Spleen (tissue), 11 donors: ENCODE data around the gene HDAC9. TPM values are rescaled to one million over a fixed set of nuclear protein-coding genes. Genes with fewer than 3 reads are reported as not detected.

Experiments
- DNase-seq: peaks from one replicate; pipeline ENCODE4 v3.0.0-alpha.2; 2020
- H3K27ac ChIP-seq, 8 donors: fragments of 200-600 bp; sonication (generic) in 7 of 8; 1 replicate in 4 of 8; 2 replicates in 4 of 8; pipeline versions ENCODE4 v1.5.0 to v1.8.0; 2016 to 2021; ENCODE audit warnings: inconsistent platforms in 4 of 8, mild to moderate bottlenecking in 4 of 8, moderate library complexity in 1 of 8
- H3K27me3 ChIP-seq, 7 donors: fragments of 200-600 bp; sonication (generic) in 6 of 7; replicated peaks in 1 of 7; 1 replicate in 4 of 7; 2 replicates in 3 of 7; pipeline versions ENCODE4 v1.5.0 to v1.8.0; 2016 to 2021; ENCODE audit warnings: inconsistent platforms in 3 of 7, mild to moderate bottlenecking in 1 of 7
- H3K36me3 ChIP-seq, 6 donors: fragments of 200-600 bp; sonication (generic) in 5 of 6; 1 replicate in 4 of 6; 2 replicates in 2 of 6; pipeline versions ENCODE4 v1.5.0 to v1.8.0; 2016 to 2021; ENCODE audit warnings: inconsistent platforms in 2 of 6
- H3K4me1 ChIP-seq, 6 donors: fragments of 200-600 bp; sonication (generic) in 5 of 6; 1 replicate in 3 of 6; 2 replicates in 3 of 6; pipeline versions ENCODE4 v1.5.0 to v1.8.0; 2016 to 2021; ENCODE audit warnings: inconsistent platforms in 3 of 6
- H3K4me3 ChIP-seq, 8 donors: fragments of 200-600 bp; sonication (generic) in 7 of 8; 1 replicate in 4 of 8; 2 replicates in 4 of 8; pipeline versions ENCODE4 v1.5.0 to v1.8.0; 2016 to 2021; ENCODE audit warnings: inconsistent platforms in 4 of 8, mild to moderate bottlenecking in 4 of 8, moderate library complexity in 2 of 8
- H3K9me3 ChIP-seq, 8 donors: fragments of 200-600 bp; sonication (generic) in 7 of 8; 1 replicate in 4 of 8; 2 replicates in 4 of 8; pipeline versions ENCODE4 v1.5.0 to v1.8.0; 2016 to 2021; ENCODE audit warnings: inconsistent platforms in 4 of 8
- CTCF ChIP-seq, 11 experiments: fragments of 200-600 bp in 7 of 11; fragments of 450-650 bp in 4 of 11; sonication (generic) in 4 of 11; IDR thresholded peaks in 8 of 11; conservative IDR thresholded peaks in 3 of 11; 1 replicate in 7 of 11; 2 replicates in 4 of 11; pipeline versions ENCODE4 v1.4.0 to v1.8.0; 2016 to 2021; ENCODE audit warnings: antibody characterized with exemption in 11 of 11, inconsistent platforms in 4 of 11, mild to moderate bottlenecking in 1 of 11
- POLR2A ChIP-seq, 3 donors: fragments of 450-650 bp; IDR thresholded peaks; one replicate each; pipeline ENCODE4 v1.5.1; 2017; ENCODE audit warnings: antibody characterized with exemption in 3 of 3, mild to moderate bottlenecking in 1 of 3
- POLR2AphosphoS5 ChIP-seq, 3 donors: sonication (generic); formaldehyde crosslinking; IDR thresholded peaks; one replicate each; pipeline ENCODE4 v1.5.1; 2017; ENCODE audit warnings: antibody characterized with exemption in 3 of 3
- WGBS, 5 donors: extraction: QIAGEN DNeasy Blood & Tissue Kit in 3 of 5; methylation state at CpG; one replicate each; pipeline versions ENCODE4 v1.1.5 to v1.1.7; 2013 to 2018; 5-methylcytosine and 5-hydroxymethylcytosine counted together
- intact Hi-C: fragments of 100-400 bp; cut with DNase I; formaldehyde crosslinking; loops from one replicate; pipeline ENCODE4 v1.15.0; 2023; ENCODE audit warnings: low total_unique reads
- polyA plus RNA-seq, 3 donors: library from polyadenylated mRNA; stranded (reverse); fragments of 200-250 nt; gene quantifications; one replicate each; pipeline ENCODE4 v1.2.1, GENCODE V29; 2013
- total RNA-seq, 7 donors: library from RNA; depleted of rRNA in 3 of 7; stranded (reverse); fragments of >200 nt in 3 of 7; fragmentation: NEBNext Ultra II Directional in 4 of 7; extraction: Animal tissue kit (Norgen Biotek cat#: 25700) in 4 of 7; gene quantifications; one replicate each; pipeline versions ENCODE4 v1.1.0 to v1.2.1, GENCODE V29; 2016 to 2021
- donor health status: healthy with polysubstance abuse.
- donor health status: DM: no; HTN: no; CAD: no; lungs with moderate emphysema.
- donor health status: DM: no; HTN: no; CAD: no.
- donor health status: Bipolar disorder and iron deficiency.
- donor health status: healthy.
- donor health status: DM: no; HTN: no; CAD: no.
- donor health status: DM: yes; HTN: yes; CAD: no.

HDAC9 gene
- total and polyA plus RNA-seq, 10 donors: 15.9 to 100 (median 66.1) TPM

GRCh38 chr7:18936265-18936664 lies 440.7 kb downstream of the HDAC9 start:
- intact Hi-C loops: no loop called here

GRCh38 chr7:18939771-18940592 lies 444.4 kb downstream of the HDAC9 start:
- H3K27me3 ChIP-seq: no peaks in the 10 kb centered on the region
- no peaks in the 10 kb centered on the region for H3K4me1 ChIP-seq
- no peaks in the 10 kb centered on the region for H3K9me3 ChIP-seq
- WGBS, 5 donors: 59 to 89% (median 72%) methylated on average over 2 of the region's 2 CpGs
- H3K4me3 ChIP-seq: no peak overlapping the region
- H3K36me3 ChIP-seq: no peaks in the 10 kb centered on the region
- no peak overlapping the region for H3K27ac ChIP-seq
- no peak for DNase-seq
- TF ChIP-seq POLR2A (IDR thresholded peaks at IDR 0.05) (no peak), POLR2AphosphoS5 (IDR thresholded peaks at IDR 0.05) (no peak), CTCF (IDR thresholded peaks at IDR 0.05 in 8 of 11, conservative IDR thresholded peaks at IDR 0.05 in 3 of 11) (no peak)
- intact Hi-C loops: no loop called here

More at GRCh38 chr7:18936265-18936664, 440.7 kb downstream of the HDAC9 start:
- peaks cover 0 to 19% (median 11%) of the 10 kb centered on the region in 8 donors for H3K9me3 ChIP-seq
- H3K36me3 ChIP-seq: no peaks in the 10 kb centered on the region
- H3K27ac ChIP-seq: no peak overlapping the region
- DNase-seq: no peak
- TF ChIP-seq POLR2AphosphoS5 (IDR thresholded peaks at IDR 0.05): no peak
- TF ChIP-seq POLR2A (IDR thresholded peaks at IDR 0.05): no peak
- TF ChIP-seq CTCF (IDR thresholded peaks at IDR 0.05 in 8 of 11, conservative IDR thresholded peaks at IDR 0.05 in 3 of 11): no peak
- no peaks in the 10 kb centered on the region for H3K27me3 ChIP-seq
- H3K4me3 ChIP-seq: no peak overlapping the region
- no peaks in the 10 kb centered on the region for H3K4me1 ChIP-seq

GRCh38 chr7:18940593-18941134 lies 445.1 kb downstream of the HDAC9 start:
- no peaks in the 10 kb centered on the region for H3K36me3 ChIP-seq
- no peaks in the 10 kb centered on the region for H3K4me1 ChIP-seq
- no peak overlapping the region for H3K27ac ChIP-seq
- TF ChIP-seq POLR2AphosphoS5 (IDR thresholded peaks at IDR 0.05) (no peak), POLR2A (IDR thresholded peaks at IDR 0.05) (no peak), CTCF (IDR thresholded peaks at IDR 0.05 in 8 of 11, conservative IDR thresholded peaks at IDR 0.05 in 3 of 11) (no peak)
- 33 to 54% (median 43%) methylated on average over 2 of the region's 2 CpGs for WGBS, 5 donors
- intact Hi-C loops: no loop called here
- no peaks in the 10 kb centered on the region for H3K27me3 ChIP-seq
- DNase-seq: no peak
- no peaks in the 10 kb centered on the region for H3K9me3 ChIP-seq
- no peak overlapping the region for H3K4me3 ChIP-seq

GRCh38 chr7:18941207-18941606 lies 445.7 kb downstream of the HDAC9 start:
- Histone ChIP-seq H3K36me3 (no peaks in the 10 kb centered on the region), H3K4me3 (no peak overlapping the region), H3K27me3 (no peaks in the 10 kb centered on the region), H3K9me3 (no peaks in the 10 kb centered on the region), H3K4me1 (no peaks in the 10 kb centered on the region), H3K27ac (no peak overlapping the region)
- TF ChIP-seq CTCF (IDR thresholded peaks at IDR 0.05 in 8 of 11, conservative IDR thresholded peaks at IDR 0.05 in 3 of 11) (no peak), POLR2A (IDR thresholded peaks at IDR 0.05) (no peak), POLR2AphosphoS5 (IDR thresholded peaks at IDR 0.05) (no peak)
- DNase-seq: no peak
- intact Hi-C loops: no loop called here
- 40 to 54% (median 53%) methylated on average over 2 of the region's 2 CpGs for WGBS, 5 donors
